ENCODE results near the gene SLC43A1. TPM values are rescaled to one million over a fixed set of nuclear protein-coding genes. Genes with fewer than 3 reads are reported as not detected.

Gene SLC43A1
- total and polyA plus RNA-seq, 2 experiments from 2014 or later = 19.6 to 49.7 TPM

GRCh38 chr11:57500926-57501325 is 14.6 kb downstream of the SLC43A1 start (continued):
- TF ChIP-seq ZNF462 (CRISPR knock-in tag; IDR thresholded peaks at IDR 0.05) = no peak

- Histone ChIP-seq H3F3A (replicated peaks; ENCODE audit: low read depth) (peaks cover 14% of the 10 kb centered on the region), H3K79me2 (replicated peaks; ENCODE audit: insufficient read depth) (peaks cover 22% of the 10 kb centered on the region; the same call in 1 of the 2 replicates), H3K4me1 (ENCODE audit: insufficient read depth) (peaks cover 31% of the 10 kb centered on the region), H3K4me2 (peak overlapping the region; percentile 87; the same call in 1 of the 2 replicates), H3K36me3 (ENCODE audit: insufficient read depth) (peaks cover 5% of the 10 kb centered on the region; the same call in 1 of the 2 replicates), H4K20me1 (replicated peaks; ENCODE audit: insufficient read depth) (peaks cover 14% of the 10 kb centered on the region), H3K27ac (ENCODE audit: low read depth) (no peak overlapping the region), H3K27me3 (ENCODE audit: insufficient read depth) (no peaks in the 10 kb centered on the region), H3K4me3 (no peak overlapping the region), H2AFZ (no peak overlapping the region), H3K9me2 (ENCODE audit: insufficient read depth) (no peaks in the 10 kb centered on the region)
- Mint-ChIP-seq H3K36me3 (ENCODE audit: low read depth) (peaks cover 66% of the 10 kb centered on the region), H3K27me3 (ENCODE audit: insufficient read depth, low read depth, poor library complexity) (peaks cover 16% of the 10 kb centered on the region), H3K4me3 (peak overlapping the region; percentile 61), H3K27ac (peak overlapping the region; percentile 85), H3K9me3 (no peaks in the 10 kb centered on the region), H3K4me1 (peaks cover 58% of the 10 kb centered on the region)
- TF ChIP-seq NANOG (IDR thresholded peaks at IDR 0.05; ENCODE audit: borderline replicate concordance) (no peak), ZNF331 (CRISPR knock-in tag; IDR thresholded peaks at IDR 0.05; ENCODE audit: low read depth) (no peak), CTCF (conservative IDR thresholded peaks at IDR 0.05; ENCODE audit: low read depth in 2 of 2) (no peak), ZNF462 (CRISPR knock-in tag; IDR thresholded peaks at IDR 0.05) (no peak), ETS1 (IDR thresholded peaks at IDR 0.05) (no peak)
- no peak for DNase-seq (ENCODE audit: low spot score)
- no peak for ATAC-seq
Measured at GRCh38 chr11:57500515-57500914, 15.0 kb downstream of the SLC43A1 start.
